Vagina (tissue), 2 donors: ENCODE data around the gene TCEANC2.

ENCODE experiments used
- POLR2A ChIP-seq, 2 donors: fragments of 450-650 bp; IDR thresholded peaks; one replicate each; pipeline ENCODE4 v1.6.1; 2017; ENCODE audit warnings: antibody characterized with exemption in 2 of 2, mild to moderate bottlenecking in 2 of 2, moderate library complexity in 2 of 2
- POLR2AphosphoS5 ChIP-seq, 2 donors: sonication (generic); formaldehyde crosslinking; IDR thresholded peaks; one replicate each; pipeline ENCODE4 v1.9.0; 2017; ENCODE audit warnings: antibody characterized with exemption in 2 of 2, mild to moderate bottlenecking in 2 of 2, low read depth in 1 of 2; ENCODE audit not compliant: insufficient read depth in 1 of 2
- TF ChIP-seq, protein P1 (sequence below), 3 experiments: fragments of 450-650 bp in 2 of 3; fragments of 200-600 bp in 1 of 3; sonication (generic) in 1 of 3; IDR thresholded peaks; one replicate each; pipeline ENCODE4 v1.5.1; 2017 to 2019; ENCODE audit warnings: antibody characterized with exemption in 3 of 3, mild to moderate bottlenecking in 2 of 3, moderate library complexity in 2 of 3

DNA sequence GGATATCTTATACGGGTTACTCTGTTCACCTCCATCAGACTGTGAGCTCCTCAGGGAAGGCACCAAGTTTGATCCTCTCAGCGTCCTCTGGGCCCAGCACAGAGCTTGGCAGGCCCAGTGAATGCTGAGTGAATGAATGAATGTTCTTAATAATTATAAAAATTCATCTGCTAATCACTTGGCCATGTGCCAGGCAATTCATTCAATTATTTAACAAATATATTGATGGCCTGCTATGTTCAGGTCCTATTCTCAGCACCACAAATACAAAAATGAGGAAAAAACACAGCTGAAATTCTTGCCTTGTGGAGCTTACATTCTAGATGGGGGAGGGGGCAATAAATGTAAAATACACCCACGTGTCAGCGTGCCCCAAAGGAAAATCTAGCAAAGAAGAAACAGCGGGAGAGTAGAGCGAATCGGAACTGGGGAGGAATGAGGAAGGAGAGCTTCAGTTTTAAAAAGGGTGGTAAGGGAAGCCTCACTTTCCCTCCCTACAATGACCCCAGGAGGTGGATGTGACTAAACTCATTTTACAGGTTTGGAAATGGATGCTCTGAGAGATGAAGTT is 83.6 kb downstream of the TCEANC2 start:
- TF ChIP-seq, protein P1, sequence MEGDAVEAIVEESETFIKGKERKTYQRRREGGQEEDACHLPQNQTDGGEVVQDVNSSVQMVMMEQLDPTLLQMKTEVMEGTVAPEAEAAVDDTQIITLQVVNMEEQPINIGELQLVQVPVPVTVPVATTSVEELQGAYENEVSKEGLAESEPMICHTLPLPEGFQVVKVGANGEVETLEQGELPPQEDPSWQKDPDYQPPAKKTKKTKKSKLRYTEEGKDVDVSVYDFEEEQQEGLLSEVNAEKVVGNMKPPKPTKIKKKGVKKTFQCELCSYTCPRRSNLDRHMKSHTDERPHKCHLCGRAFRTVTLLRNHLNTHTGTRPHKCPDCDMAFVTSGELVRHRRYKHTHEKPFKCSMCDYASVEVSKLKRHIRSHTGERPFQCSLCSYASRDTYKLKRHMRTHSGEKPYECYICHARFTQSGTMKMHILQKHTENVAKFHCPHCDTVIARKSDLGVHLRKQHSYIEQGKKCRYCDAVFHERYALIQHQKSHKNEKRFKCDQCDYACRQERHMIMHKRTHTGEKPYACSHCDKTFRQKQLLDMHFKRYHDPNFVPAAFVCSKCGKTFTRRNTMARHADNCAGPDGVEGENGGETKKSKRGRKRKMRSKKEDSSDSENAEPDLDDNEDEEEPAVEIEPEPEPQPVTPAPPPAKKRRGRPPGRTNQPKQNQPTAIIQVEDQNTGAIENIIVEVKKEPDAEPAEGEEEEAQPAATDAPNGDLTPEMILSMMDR (IDR thresholded peaks at IDR 0.05) = no peak
- no peak for TF ChIP-seq POLR2A (IDR thresholded peaks at IDR 0.05)
- no peak for TF ChIP-seq POLR2AphosphoS5 (IDR thresholded peaks at IDR 0.05; ENCODE audit: insufficient read depth in 1 of 2, low read depth in 1 of 2)
